B cell (primary cell): Measurements from ENCODE around the gene TCTN3.

Experiments
- EZH2 ChIP-seq: IDR thresholded peaks from 2 replicates; pipeline ENCODE4 v1.6.1; 2012; ENCODE audit warnings: borderline replicate concordance, low read depth, mild to moderate bottlenecking, moderate library complexity, low read length; ENCODE audit not compliant: insufficient read depth, poor library complexity, severe bottlenecking
- TF ChIP-seq, protein P1 (sequence below): fragments of 200-600 bp; IDR thresholded peaks from one replicate; pipeline ENCODE4 v1.8.0; 2022; ENCODE audit warnings: antibody characterized with exemption, mild to moderate bottlenecking

- TF ChIP-seq, protein P1, sequence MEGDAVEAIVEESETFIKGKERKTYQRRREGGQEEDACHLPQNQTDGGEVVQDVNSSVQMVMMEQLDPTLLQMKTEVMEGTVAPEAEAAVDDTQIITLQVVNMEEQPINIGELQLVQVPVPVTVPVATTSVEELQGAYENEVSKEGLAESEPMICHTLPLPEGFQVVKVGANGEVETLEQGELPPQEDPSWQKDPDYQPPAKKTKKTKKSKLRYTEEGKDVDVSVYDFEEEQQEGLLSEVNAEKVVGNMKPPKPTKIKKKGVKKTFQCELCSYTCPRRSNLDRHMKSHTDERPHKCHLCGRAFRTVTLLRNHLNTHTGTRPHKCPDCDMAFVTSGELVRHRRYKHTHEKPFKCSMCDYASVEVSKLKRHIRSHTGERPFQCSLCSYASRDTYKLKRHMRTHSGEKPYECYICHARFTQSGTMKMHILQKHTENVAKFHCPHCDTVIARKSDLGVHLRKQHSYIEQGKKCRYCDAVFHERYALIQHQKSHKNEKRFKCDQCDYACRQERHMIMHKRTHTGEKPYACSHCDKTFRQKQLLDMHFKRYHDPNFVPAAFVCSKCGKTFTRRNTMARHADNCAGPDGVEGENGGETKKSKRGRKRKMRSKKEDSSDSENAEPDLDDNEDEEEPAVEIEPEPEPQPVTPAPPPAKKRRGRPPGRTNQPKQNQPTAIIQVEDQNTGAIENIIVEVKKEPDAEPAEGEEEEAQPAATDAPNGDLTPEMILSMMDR, result no peak
- TF ChIP-seq EZH2, result no peak
Measured at GRCh38 chr10:95729323-95730055, 35.8 kb upstream of the TCTN3 start.
